ENCODE data around the gene PDE4D. TPM values are rescaled to one million over a fixed set of nuclear protein-coding genes. Genes with fewer than 3 reads are reported as not detected.

The PDE4D gene
- total and polyA plus RNA-seq, 10 of the 15 experiments (the other 5 are each of a cell fraction or from before 2014, with no cell fraction given), result 0.87 to 4.1 (median 2.2) TPM

DNA sequence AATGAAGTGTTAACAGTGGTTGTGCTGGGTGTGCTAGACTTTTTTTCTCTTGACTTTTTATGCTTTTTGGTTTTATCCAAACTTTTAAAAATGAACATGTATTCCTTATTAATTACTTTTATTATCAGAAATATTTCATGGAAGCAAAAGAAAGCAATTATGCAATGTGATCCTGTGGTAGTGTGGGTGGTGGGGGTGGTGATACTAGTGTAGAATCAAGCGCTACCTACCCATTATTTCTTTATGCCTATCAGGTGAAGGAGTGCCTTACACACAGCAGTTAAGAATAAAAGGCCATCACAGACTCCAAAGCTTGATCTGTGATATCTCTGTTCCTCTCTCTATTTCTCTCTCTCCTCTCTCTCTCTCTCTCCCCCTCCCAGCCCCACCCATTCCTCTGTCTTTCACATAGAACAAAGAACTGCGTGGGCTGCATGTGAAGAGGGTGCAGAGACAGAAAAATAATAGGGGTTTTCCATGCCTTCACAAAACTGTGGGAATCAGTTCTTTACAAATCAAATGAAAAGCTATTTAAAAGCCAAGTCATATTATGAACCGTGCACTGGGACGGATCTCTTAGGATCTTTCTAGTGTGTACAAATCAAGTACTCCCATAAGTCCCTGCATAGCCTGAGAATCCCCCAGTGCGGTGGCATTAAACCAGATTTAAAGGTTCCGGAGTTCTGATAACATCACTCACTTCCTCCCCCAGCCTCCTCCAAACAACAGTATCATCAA lies 959.5 kb downstream of the PDE4D start (continued):
- TF ChIP-seq, protein P1, sequence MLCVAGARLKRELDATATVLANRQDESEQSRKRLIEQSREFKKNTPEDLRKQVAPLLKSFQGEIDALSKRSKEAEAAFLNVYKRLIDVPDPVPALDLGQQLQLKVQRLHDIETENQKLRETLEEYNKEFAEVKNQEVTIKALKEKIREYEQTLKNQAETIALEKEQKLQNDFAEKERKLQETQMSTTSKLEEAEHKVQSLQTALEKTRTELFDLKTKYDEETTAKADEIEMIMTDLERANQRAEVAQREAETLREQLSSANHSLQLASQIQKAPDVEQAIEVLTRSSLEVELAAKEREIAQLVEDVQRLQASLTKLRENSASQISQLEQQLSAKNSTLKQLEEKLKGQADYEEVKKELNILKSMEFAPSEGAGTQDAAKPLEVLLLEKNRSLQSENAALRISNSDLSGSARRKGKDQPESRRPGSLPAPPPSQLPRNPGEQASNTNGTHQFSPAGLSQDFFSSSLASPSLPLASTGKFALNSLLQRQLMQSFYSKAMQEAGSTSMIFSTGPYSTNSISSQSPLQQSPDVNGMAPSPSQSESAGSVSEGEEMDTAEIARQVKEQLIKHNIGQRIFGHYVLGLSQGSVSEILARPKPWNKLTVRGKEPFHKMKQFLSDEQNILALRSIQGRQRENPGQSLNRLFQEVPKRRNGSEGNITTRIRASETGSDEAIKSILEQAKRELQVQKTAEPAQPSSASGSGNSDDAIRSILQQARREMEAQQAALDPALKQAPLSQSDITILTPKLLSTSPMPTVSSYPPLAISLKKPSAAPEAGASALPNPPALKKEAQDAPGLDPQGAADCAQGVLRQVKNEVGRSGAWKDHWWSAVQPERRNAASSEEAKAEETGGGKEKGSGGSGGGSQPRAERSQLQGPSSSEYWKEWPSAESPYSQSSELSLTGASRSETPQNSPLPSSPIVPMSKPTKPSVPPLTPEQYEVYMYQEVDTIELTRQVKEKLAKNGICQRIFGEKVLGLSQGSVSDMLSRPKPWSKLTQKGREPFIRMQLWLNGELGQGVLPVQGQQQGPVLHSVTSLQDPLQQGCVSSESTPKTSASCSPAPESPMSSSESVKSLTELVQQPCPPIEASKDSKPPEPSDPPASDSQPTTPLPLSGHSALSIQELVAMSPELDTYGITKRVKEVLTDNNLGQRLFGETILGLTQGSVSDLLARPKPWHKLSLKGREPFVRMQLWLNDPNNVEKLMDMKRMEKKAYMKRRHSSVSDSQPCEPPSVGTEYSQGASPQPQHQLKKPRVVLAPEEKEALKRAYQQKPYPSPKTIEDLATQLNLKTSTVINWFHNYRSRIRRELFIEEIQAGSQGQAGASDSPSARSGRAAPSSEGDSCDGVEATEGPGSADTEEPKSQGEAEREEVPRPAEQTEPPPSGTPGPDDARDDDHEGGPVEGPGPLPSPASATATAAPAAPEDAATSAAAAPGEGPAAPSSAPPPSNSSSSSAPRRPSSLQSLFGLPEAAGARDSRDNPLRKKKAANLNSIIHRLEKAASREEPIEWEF (IDR thresholded peaks at IDR 0.05; ENCODE audit: insufficient replicate concordance, low read depth, low read length), result no peak
- TF ChIP-seq SMAD1 (IDR thresholded peaks at IDR 0.05; ENCODE audit: low read depth, partially characterized antibody) (no peak), EGR1 (IDR thresholded peaks at IDR 0.05; ENCODE audit: borderline replicate concordance in 1 of 2, low read depth in 2 of 2, low read length in 2 of 2) (no peak), MYC (IDR thresholded peaks at IDR 0.05; ENCODE audit: insufficient read depth, insufficient read length, insufficient replicate concordance, low read length, severe bottlenecking) (no peak), POLR2AphosphoS2 (IDR thresholded peaks at IDR 0.05; ENCODE audit: low read depth, low read length) (no peak), SPI1 (IDR thresholded peaks at IDR 0.05; ENCODE audit: borderline replicate concordance, insufficient read depth, low read depth, low read length) (peak; percentile 27; the same call in 1 of the 2 replicates), KAT2A (conservative IDR thresholded peaks at IDR 0.05; ENCODE audit: control insufficient read depth, low read depth, low read length) (no peak), RB1 (IDR thresholded peaks at IDR 0.05; ENCODE audit: borderline replicate concordance) (no peak), MEF2A (IDR thresholded peaks at IDR 0.05; ENCODE audit: insufficient read depth, low read depth, low read length) (no peak), TAF1 (IDR thresholded peaks at IDR 0.05; ENCODE audit: borderline replicate concordance, low read depth, low read length) (no peak), SP1 (IDR thresholded peaks at IDR 0.05; ENCODE audit: low read depth, low read length) (no peak), GATAD2B (conservative IDR thresholded peaks at IDR 0.05; ENCODE audit: low read depth) (0 out of 2 replicates have a peak, but pooled peaks have one; percentile 55), BACH1 (IDR thresholded peaks at IDR 0.05; ENCODE audit: borderline replicate concordance) (no peak), GABPA (IDR thresholded peaks at IDR 0.05; ENCODE audit: low read depth) (no peak), ZBED1 (IDR thresholded peaks at IDR 0.05; ENCODE audit: borderline replicate concordance) (no peak)
- TF ChIP-seq, protein P2, sequence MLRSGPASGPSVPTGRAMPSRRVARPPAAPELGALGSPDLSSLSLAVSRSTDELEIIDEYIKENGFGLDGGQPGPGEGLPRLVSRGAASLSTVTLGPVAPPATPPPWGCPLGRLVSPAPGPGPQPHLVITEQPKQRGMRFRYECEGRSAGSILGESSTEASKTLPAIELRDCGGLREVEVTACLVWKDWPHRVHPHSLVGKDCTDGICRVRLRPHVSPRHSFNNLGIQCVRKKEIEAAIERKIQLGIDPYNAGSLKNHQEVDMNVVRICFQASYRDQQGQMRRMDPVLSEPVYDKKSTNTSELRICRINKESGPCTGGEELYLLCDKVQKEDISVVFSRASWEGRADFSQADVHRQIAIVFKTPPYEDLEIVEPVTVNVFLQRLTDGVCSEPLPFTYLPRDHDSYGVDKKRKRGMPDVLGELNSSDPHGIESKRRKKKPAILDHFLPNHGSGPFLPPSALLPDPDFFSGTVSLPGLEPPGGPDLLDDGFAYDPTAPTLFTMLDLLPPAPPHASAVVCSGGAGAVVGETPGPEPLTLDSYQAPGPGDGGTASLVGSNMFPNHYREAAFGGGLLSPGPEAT (IDR thresholded peaks at IDR 0.05; ENCODE audit: low read depth), result no peak
- TF ChIP-seq, protein P3, sequence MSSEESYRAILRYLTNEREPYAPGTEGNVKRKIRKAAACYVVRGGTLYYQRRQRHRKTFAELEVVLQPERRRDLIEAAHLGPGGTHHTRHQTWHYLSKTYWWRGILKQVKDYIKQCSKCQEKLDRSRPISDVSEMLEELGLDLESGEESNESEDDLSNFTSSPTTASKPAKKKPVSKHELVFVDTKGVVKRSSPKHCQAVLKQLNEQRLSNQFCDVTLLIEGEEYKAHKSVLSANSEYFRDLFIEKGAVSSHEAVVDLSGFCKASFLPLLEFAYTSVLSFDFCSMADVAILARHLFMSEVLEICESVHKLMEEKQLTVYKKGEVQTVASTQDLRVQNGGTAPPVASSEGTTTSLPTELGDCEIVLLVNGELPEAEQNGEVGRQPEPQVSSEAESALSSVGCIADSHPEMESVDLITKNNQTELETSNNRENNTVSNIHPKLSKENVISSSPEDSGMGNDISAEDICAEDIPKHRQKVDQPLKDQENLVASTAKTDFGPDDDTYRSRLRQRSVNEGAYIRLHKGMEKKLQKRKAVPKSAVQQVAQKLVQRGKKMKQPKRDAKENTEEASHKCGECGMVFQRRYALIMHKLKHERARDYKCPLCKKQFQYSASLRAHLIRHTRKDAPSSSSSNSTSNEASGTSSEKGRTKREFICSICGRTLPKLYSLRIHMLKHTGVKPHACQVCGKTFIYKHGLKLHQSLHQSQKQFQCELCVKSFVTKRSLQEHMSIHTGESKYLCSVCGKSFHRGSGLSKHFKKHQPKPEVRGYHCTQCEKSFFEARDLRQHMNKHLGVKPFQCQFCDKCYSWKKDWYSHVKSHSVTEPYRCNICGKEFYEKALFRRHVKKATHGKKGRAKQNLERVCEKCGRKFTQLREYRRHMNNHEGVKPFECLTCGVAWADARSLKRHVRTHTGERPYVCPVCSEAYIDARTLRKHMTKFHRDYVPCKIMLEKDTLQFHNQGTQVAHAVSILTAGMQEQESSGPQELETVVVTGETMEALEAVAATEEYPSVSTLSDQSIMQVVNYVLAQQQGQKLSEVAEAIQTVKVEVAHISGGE (CRISPR knock-in tag; IDR thresholded peaks at IDR 0.05), result no peak

Measured in GM12878 (cell line).